HG03558 (cell line): Measurements from ENCODE around the gene FCER1G.

Experiments used
- ATAC-seq: cut with Tn5 transposase; IDR thresholded peaks from one replicate; pipeline ENCODE4 v1.9.1; 2021; ENCODE audit warnings: moderate number of reproducible peaks; ENCODE audit not compliant: unreplicated experiment; ENCODE audit errors: extremely low read depth

The FCER1G gene

DNA sequence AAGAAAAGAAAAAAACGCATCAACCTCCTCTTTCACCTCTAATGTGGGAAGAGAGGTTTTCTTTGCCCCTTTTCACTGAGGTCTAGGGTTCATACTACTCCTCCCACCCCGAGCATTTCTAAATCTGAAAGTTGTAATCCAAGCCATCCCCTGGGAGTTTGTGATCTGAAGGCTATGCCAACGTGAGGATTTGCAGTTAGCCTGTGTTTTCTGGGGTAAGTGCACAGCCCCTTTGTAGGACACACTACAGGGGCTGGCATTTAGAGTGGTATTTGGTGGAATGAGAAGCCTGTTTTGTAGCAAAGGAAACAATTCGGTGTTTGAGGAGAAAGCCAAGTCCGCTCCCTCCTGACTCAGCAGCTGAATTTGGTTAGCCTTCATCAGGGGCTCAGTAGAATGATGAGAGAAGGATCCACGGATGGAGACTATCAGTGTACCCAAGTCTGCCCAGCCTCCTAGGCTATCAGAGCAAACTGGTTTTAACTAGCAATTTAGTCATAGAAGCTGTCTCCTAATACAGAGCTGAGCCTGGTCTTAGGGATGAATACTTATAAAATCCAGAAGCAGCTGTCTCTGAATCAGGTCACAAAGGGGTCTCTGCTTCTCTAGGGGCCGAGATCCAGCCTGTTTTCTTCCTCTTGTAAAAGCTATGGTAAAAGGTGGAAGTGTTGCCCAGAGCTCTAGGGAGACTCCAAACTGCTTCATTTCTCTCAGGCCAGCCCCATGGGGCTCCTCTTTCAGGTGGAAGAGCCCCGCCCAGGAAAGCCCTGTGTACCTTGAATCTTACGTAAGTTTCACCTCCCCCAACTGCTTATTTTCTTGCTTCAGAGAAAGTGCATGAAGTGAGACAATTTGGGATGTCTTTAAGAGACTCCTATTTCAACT lies 45.5 kb downstream of the FCER1G start:
- ATAC-seq = no peak

DNA sequence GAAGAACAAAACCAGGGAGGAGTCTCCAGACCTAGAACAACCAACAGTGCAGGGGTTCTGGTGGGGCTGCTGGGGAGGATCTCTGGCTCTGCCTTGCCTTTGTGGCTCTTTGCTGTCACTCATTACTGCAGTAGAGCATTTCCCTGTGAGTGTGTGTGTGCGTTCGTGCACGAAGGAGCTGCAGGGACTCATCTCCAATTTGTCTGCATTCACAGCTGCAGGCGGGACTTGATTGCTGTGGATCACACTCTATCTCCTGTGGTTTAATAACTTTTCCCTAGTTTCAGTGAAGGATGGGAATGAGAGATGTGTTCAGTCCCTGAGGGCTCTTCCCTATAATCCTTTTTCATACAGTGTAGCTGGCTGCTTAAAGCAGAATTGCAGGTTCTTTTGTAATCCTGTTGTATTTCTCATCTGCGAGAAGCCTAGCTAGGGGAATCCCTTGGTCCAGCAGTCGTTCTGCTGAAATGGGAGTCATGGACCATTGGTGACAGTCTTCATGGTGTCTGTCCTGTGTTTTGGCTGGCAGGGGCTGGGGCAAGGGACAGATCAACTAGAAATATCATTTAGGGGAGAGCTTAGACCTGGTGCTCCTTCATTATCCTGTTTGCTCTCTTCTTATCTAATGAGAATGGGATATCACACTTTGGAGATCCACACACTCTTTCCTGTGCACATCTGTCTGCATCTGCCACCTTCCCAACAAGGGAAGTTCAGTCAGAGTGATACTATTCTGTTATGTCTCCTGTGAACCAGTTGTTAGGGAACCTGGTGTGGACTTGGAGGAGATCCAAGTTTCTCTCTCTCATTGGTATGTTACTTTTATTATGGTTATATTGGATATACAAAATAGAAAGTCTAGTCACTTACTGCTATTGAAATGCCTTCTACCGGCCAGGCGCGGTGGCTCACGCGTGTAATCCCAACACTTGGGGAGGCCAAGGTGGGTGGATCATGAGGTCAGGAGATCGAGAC lies 46.5 kb downstream of the FCER1G start:
- no peak for ATAC-seq

DNA sequence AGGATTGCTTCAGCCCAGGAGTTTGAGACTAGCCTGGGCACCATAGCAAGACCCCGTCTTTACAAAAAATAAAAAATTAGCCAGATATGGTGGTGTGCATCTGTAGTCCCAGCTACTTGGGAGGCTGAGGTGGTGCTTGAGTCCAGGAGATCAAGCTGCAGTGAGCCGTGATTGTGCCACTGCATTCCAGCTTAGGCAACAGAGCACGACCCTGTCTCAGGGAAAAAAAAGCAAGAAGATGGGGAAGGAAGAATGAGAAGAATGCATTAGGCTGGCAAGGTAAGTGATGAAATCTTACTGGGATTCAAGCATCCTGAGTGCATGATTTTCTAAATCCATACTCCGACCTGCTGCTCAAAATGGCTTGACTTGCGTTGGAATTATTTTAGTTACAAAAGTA lies 50.2 kb downstream of the FCER1G start:
- ATAC-seq = no peak

DNA sequence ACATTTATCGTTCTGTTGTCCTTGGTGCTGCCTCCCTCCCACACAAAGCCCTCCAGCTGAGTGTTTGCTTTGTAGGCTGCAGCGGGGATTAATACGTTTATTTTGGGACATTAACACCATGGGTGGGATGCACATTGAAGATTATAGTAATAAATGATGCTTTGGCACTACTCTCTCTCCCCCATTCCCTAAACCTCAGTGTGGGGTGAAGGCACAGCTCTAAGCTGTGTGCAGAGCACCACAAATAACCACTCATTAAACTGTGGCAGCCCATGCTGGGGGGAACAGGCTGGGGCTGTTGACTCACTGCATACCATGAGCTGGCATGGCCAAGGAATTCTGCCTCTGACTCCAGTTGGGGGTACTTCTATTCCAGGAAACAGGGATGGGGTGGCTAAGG lies 51.1 kb downstream of the FCER1G start:
- no peak for ATAC-seq

DNA sequence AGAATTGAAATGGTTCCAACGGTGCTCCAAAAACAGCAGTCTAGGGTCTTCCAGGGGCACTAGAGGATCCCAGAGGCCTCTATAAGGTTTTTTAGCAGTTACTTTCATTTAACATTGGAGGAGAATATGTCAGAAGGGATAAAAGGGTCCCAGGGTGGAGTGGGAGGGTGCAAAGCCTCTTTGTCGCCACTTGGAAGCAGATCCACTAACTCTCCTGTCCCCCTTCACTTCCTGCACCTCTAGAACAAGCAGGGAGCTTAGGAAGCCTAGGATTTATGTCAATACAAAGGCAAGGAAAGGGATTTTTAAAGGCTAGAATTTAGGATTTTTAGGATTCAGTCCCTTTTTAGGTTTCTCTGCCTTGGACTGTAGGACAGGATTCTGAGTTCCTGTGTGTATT lies 51.7 kb downstream of the FCER1G start:
- no peak for ATAC-seq

DNA sequence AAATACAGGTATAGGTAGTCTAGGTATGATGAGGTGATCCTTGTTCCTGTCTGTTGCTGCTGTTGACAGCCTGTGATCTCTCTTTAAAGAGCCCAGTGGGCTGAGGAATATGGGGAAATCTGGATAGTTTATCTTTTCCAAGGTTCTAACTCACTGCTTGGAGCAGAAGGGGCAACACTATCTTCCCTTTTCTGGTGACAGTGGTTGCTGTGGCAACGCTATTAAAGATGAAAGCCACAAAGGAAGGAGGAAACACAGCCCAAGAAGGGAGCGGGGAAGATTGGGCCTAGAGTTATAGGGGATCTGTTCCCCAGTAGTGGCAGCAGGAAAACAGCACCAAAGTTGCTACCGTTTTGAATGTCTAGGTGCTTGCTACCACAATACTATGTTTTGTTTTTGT lies 52.2 kb downstream of the FCER1G start:
- no peak for ATAC-seq
